GM23338 (cell line): Measurements from ENCODE around the gene ARSB. TPM values are rescaled to one million over a fixed set of nuclear protein-coding genes. Genes with fewer than 3 reads are reported as not detected.

Experiments used
- ATAC-seq: fragments of 200-7000 bp; cut with Tn5 transposase; 3 replicates; pipeline ENCODE4 v1.9.1; 2020
- DNase-seq: peaks from one replicate; pipeline ENCODE4 v3.0.0-alpha.2; 2015; ENCODE audit warnings: low spot score
- H2AFZ ChIP-seq: fragments of 200-600 bp; sonication (generic); 2 replicates; pipeline ENCODE4 v1.8.0; 2016; ENCODE audit warnings: antibody characterized with exemption, mild to moderate bottlenecking, moderate library complexity
- H3F3A ChIP-seq: fragments of 200-600 bp; sonication (generic); replicated peaks from 2 replicates; pipeline ENCODE4 v1.8.0; 2017; ENCODE audit warnings: antibody characterized with exemption, mixed run types, low read depth
- H3K27ac ChIP-seq: fragments of 200-600 bp; sonication (generic); 2 replicates; pipeline ENCODE4 v1.6.1; 2016; ENCODE audit warnings: low read depth
- H3K27me3 ChIP-seq: fragments of 200-600 bp; sonication (generic); 2 replicates; pipeline ENCODE4 v1.8.0; 2016; ENCODE audit warnings: mild to moderate bottlenecking, mixed run types, moderate library complexity; ENCODE audit not compliant: insufficient read depth
- H3K36me3 ChIP-seq: fragments of 200-600 bp; sonication (generic); 2 replicates; pipeline ENCODE4 v1.8.0; 2016; ENCODE audit warnings: mild to moderate bottlenecking; ENCODE audit not compliant: insufficient read depth
- H3K4me1 ChIP-seq: fragments of 200-600 bp; sonication (generic); 2 replicates; pipeline ENCODE4 v1.8.0; 2016; ENCODE audit warnings: mild to moderate bottlenecking, moderate library complexity; ENCODE audit not compliant: insufficient read depth
- H3K4me2 ChIP-seq: fragments of 200-600 bp; sonication (generic); 2 replicates; pipeline ENCODE4 v1.7.1; 2017; ENCODE audit warnings: mixed run types
- H3K4me3 ChIP-seq: fragments of 200-600 bp; sonication (generic); 2 replicates; pipeline ENCODE4 v1.6.1; 2016; ENCODE audit warnings: mixed run types
- H3K79me2 ChIP-seq: fragments of 200-600 bp; sonication (generic); replicated peaks from 2 replicates; pipeline ENCODE4 v1.8.0; 2017; ENCODE audit warnings: mild to moderate bottlenecking; ENCODE audit not compliant: insufficient read depth
- H3K9me2 ChIP-seq: fragments of 200-600 bp; sonication (generic); 2 replicates; pipeline ENCODE4 v1.8.0; 2017; ENCODE audit not compliant: insufficient read depth
- H4K20me1 ChIP-seq: fragments of 200-600 bp; sonication (generic); replicated peaks from 2 replicates; pipeline ENCODE4 v1.8.0; 2017; ENCODE audit warnings: mild to moderate bottlenecking; ENCODE audit not compliant: insufficient read depth
- H3K27ac Mint-ChIP-seq: 2 replicates; pipeline ENCODE4 v1.8.0; 2020; ENCODE audit warnings: inconsistent platforms, mild to moderate bottlenecking, moderate library complexity, mixed read lengths
- H3K27me3 Mint-ChIP-seq: 3 replicates; pipeline ENCODE4 v1.8.0; 2022; ENCODE audit warnings: low read depth, mild to moderate bottlenecking, moderate library complexity, mixed read lengths, inconsistent platforms; ENCODE audit not compliant: insufficient read depth, poor library complexity
- H3K36me3 Mint-ChIP-seq: 3 replicates; pipeline ENCODE4 v1.8.0; 2021; ENCODE audit warnings: low read depth, mild to moderate bottlenecking, inconsistent platforms, moderate library complexity, mixed read lengths
- H3K4me1 Mint-ChIP-seq: 3 replicates; pipeline ENCODE4 v1.8.0; 2020; ENCODE audit warnings: mild to moderate bottlenecking, inconsistent platforms, mixed read lengths
- H3K4me3 Mint-ChIP-seq: 3 replicates; pipeline ENCODE4 v1.8.0; 2021; ENCODE audit warnings: moderate library complexity, mild to moderate bottlenecking, inconsistent platforms, mixed read lengths
- H3K9me3 Mint-ChIP-seq: 3 replicates; pipeline ENCODE4 v1.8.0; 2020; ENCODE audit warnings: moderate library complexity, mild to moderate bottlenecking, inconsistent platforms, mixed read lengths
- ETS1 ChIP-seq: IDR thresholded peaks from 2 replicates; pipeline ENCODE4 v1.6.1; 2016; ENCODE audit warnings: antibody characterized with exemption
- STAT1 ChIP-seq: IDR thresholded peaks from one replicate; pipeline ENCODE4 v1.6.1; 2016; ENCODE audit warnings: antibody characterized with exemption; ENCODE audit not compliant: unreplicated experiment
- ZNF462 ChIP-seq: fragments of 250-450 bp; sonication (Bioruptor Pico); IDR thresholded peaks from 2 replicates; pipeline ENCODE4 v1.5.0; 2020; ENCODE audit warnings: mild to moderate bottlenecking, moderate library complexity
- polyA plus RNA-seq: library from polyadenylated mRNA; unstranded; fragments of >200 nt; fragmentation: Nextera tagmentation; extraction: Ambion mirVana; gene quantifications from 2 replicates; pipeline ENCODE4 v1.2.1, GENCODE V29; 2016
- total RNA-seq: library from RNA; depleted of rRNA; stranded (reverse); fragments of >200 nt; shearing (Covaris generic); gene quantifications from 2 replicates; pipeline ENCODE4 v1.2.3, GENCODE V29; 2014

Gene ARSB
- total and polyA plus RNA-seq, 2 experiments from 2014 or later, result 7.4 to 24.6 TPM

DNA sequence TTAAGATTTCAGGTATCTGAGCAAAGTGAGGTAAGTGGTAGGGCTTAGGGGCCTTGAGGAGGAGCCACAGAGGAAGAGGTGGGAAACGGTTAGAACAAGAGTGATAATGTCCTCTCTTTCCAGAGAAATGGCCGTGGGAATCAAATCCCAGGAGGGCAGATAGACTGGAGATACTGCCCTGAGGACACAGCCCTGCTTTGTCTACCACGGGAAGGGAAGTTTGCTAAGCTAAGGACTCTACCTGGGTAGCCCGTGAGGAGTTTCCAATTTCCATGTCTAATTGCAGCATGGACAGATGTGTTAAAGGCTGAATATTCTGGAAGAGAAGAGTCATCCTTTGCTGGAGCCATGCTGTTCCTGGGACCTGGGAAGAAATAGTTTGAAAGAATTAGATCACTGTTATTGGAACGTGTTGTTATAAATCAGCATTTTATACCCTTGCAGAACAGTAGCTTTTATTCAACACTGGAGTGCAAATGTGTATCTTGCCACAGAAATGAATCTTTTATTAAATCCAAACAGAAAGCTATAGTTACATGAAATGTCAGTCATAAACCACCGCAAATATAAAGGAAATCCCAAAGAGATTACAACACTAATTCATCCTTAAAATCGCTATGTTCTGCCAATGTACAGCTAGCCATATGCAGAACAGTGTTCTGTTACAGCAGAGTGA, 203.4 kb downstream of the ARSB start (continued):
- TF ChIP-seq ZNF462 (CRISPR knock-in tag) (no peak), ETS1 (no peak), STAT1 (no peak)

GRCh38 chr5:78779771-78780616, 205.1 kb downstream of the ARSB start:
- Histone ChIP-seq H3K4me2 (no peak overlapping the region), H3K4me3 (no peak overlapping the region), H3K9me2 (0 out of 2 replicates have a peak, but pooled peaks cover 5% of the 10 kb centered on the region), H3K79me2 (no peaks in the 10 kb centered on the region), H3K27ac (no peak overlapping the region), H3K4me1 (no peaks in the 10 kb centered on the region), H4K20me1 (no peaks in the 10 kb centered on the region), H3K36me3 (no peaks in the 10 kb centered on the region), H3F3A (no peaks in the 10 kb centered on the region), H2AFZ (no peak overlapping the region), H3K27me3 (no peaks in the 10 kb centered on the region)
- DNase-seq, result no peak
- Mint-ChIP-seq H3K36me3 (no peaks in the 10 kb centered on the region), H3K27ac (no peak overlapping the region), H3K4me3 (no peak overlapping the region), H3K4me1 (peaks cover 11% of the 10 kb centered on the region; the same call in 2 of the 3 replicates), H3K27me3 (peaks cover 1% of the 10 kb centered on the region), H3K9me3 (no peaks in the 10 kb centered on the region)
- ATAC-seq, result no peak
- no peak for TF ChIP-seq ETS1
- TF ChIP-seq ZNF462 (CRISPR knock-in tag), result no peak
